Retinal pigment epithelial cell (primary cell): Measurements from ENCODE around the gene ATG12.

ENCODE experiments used
- DNase-seq: peaks from one replicate; pipeline ENCODE4 v3.0.0-alpha.2; 2010; ENCODE audit warnings: low read depth
- H3K4me3 ChIP-seq: 2 replicates; pipeline ENCODE4 v1.5.1; 2011; ENCODE audit warnings: mild to moderate bottlenecking, low read length, control low read depth, moderate library complexity
- CTCF ChIP-seq: conservative IDR thresholded peaks from 2 replicates; pipeline ENCODE4 v1.5.1; 2011; ENCODE audit warnings: low read depth, low read length, control low read depth, inconsistent platforms

Gene ATG12

GRCh38 chr5:115842089-115842935, 947 bp upstream of the ATG12 start:
- H3K4me3 ChIP-seq, result peak overlapping the region; percentile 97
- TF ChIP-seq CTCF, result no peak
- DNase-seq, result no peak

GRCh38 chr5:115840873-115841272, 492 bp downstream of the ATG12 start:
- peak overlapping the region; percentile 97 for H3K4me3 ChIP-seq
- no peak for TF ChIP-seq CTCF
- DNase-seq, result no peak

- no peak overlapping the region for H3K4me3 ChIP-seq
- peak; percentile 59 for TF ChIP-seq CTCF
- DNase-seq, result no peak
These were observed 2.4 kb downstream of the ATG12 start for GRCh38 chr5:115838885-115839518.

GRCh38 chr5:115835481-115835880, 5.9 kb downstream of the ATG12 start:
- H3K4me3 ChIP-seq, result no peak overlapping the region
- TF ChIP-seq CTCF, result no peak
- no peak for DNase-seq

GRCh38 chr5:115831163-115831768, 10.1 kb downstream of the ATG12 start:
- TF ChIP-seq CTCF, result peak; percentile 87
- no peak overlapping the region for H3K4me3 ChIP-seq
- DNase-seq, result no peak

- no peak for DNase-seq
- no peak for TF ChIP-seq CTCF
- no peak overlapping the region for H3K4me3 ChIP-seq
These were observed 11.5 kb downstream of the ATG12 start for GRCh38 chr5:115829913-115830312.
